IgD-negative memory B cell (primary cell): ENCODE results near the gene ZNF710. TPM values are rescaled to one million over a fixed set of nuclear protein-coding genes. Genes with fewer than 3 reads are reported as not detected.

ENCODE experiments used
- H3K27ac Mint-ChIP-seq, 3 donors: one replicate each; pipeline ENCODE4 v1.8.0; 2020 to 2022; ENCODE audit warnings: mild to moderate bottlenecking in 3 of 3, mixed read lengths in 3 of 3, moderate library complexity in 1 of 3
- H3K27me3 Mint-ChIP-seq: one replicate; pipeline ENCODE4 v1.8.0; 2021; ENCODE audit warnings: mixed read lengths
- H3K36me3 Mint-ChIP-seq: one replicate; pipeline ENCODE4 v1.8.0; 2020; ENCODE audit warnings: mild to moderate bottlenecking, mixed read lengths
- H3K4me1 Mint-ChIP-seq, 3 donors: one replicate each; pipeline ENCODE4 v1.8.0; 2020 to 2022; ENCODE audit warnings: mixed read lengths in 3 of 3, mild to moderate bottlenecking in 1 of 3
- H3K4me3 Mint-ChIP-seq, 4 donors: one replicate each; pipeline ENCODE4 v1.8.0; 2020 to 2022; ENCODE audit warnings: mild to moderate bottlenecking in 4 of 4, mixed read lengths in 4 of 4, moderate library complexity in 3 of 4
- H3K9me3 Mint-ChIP-seq, 3 donors: one replicate each; pipeline ENCODE4 v1.8.0; 2020 to 2021; ENCODE audit warnings: mixed read lengths in 3 of 3, mild to moderate bottlenecking in 1 of 3
- polyA plus RNA-seq: library from polyadenylated mRNA; unstranded; fragments of 300-500 nt; fragmentation: Illumina TruSeq; gene quantifications from one replicate; pipeline ENCODE4 v1.2.3, GENCODE V29; 2021

The ZNF710 gene
- polyA plus RNA-seq, 1 donor from 2014 or later, result 3.6 TPM

GRCh38 chr15:89980896-89981295 lies 20.2 kb upstream of the ZNF710 start:
- Mint-ChIP-seq H3K4me1 (peaks cover 1 to 5% (median 1%) of the 10 kb centered on the region in 3 donors), H3K9me3 (peaks cover 2 to 10% (median 4%) of the 10 kb centered on the region in 3 donors), H3K4me3 (no peak overlapping the region), H3K27ac (peak overlapping the region in 1 of 3 donors; percentile 24), H3K36me3 (peaks cover 7% of the 10 kb centered on the region), H3K27me3 (no peaks in the 10 kb centered on the region)

GRCh38 chr15:89982315-89983055 lies 18.6 kb upstream of the ZNF710 start:
- no peak overlapping the region for H3K4me3 Mint-ChIP-seq
- peak overlapping the region in 2 of 3 donors; percentile 10 to 59 for H3K27ac Mint-ChIP-seq
- peaks cover 2 to 10% (median 4%) of the 10 kb centered on the region in 3 donors for H3K9me3 Mint-ChIP-seq
- no peaks in the 10 kb centered on the region for H3K27me3 Mint-ChIP-seq
- no peaks in the 10 kb centered on the region for H3K4me1 Mint-ChIP-seq
- peaks cover 6% of the 10 kb centered on the region for H3K36me3 Mint-ChIP-seq

GRCh38 chr15:89984001-89984400 lies 17.1 kb upstream of the ZNF710 start:
- Mint-ChIP-seq H3K36me3 (peaks cover 6% of the 10 kb centered on the region), H3K27ac (no peak overlapping the region), H3K9me3 (peaks cover 2 to 10% (median 4%) of the 10 kb centered on the region in 3 donors), H3K4me1 (no peaks in the 10 kb centered on the region), H3K27me3 (no peaks in the 10 kb centered on the region), H3K4me3 (no peak overlapping the region)

- Mint-ChIP-seq H3K36me3 (peaks cover 6% of the 10 kb centered on the region), H3K4me3 (no peak overlapping the region), H3K4me1 (no peaks in the 10 kb centered on the region), H3K27ac (no peak overlapping the region), H3K27me3 (no peaks in the 10 kb centered on the region), H3K9me3 (peaks cover 2 to 10% (median 4%) of the 10 kb centered on the region in 3 donors)
Measured at GRCh38 chr15:89984421-89985010, 16.6 kb upstream of the ZNF710 start.

DNA sequence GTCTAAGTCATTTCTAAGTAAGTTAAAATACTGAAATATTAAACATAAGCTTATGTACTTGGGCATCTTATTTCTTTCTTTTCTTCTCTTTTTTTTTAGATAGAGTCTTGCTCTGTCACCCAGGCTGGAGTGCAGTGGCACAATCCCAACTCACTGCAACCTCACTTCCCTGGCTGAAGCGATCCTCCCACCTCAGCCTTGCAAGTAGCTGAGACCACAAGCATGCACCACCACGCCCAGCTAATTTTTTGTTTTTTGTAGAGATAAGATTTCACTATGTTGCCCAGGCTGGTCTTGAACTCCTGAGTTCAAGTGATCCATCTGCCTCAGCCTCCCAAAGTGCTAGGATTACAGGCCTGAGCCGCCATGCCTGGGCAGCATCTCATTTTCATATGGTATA lies 16.0 kb upstream of the ZNF710 start:
- Mint-ChIP-seq H3K27ac (peak overlapping the region in 1 of 3 donors; percentile 23), H3K36me3 (peaks cover 6% of the 10 kb centered on the region), H3K4me1 (no peaks in the 10 kb centered on the region), H3K9me3 (peaks cover 2 to 10% (median 4%) of the 10 kb centered on the region in 3 donors), H3K4me3 (no peak overlapping the region), H3K27me3 (no peaks in the 10 kb centered on the region)

- peaks cover 0 to 7% (median 3%) of the 10 kb centered on the region in 3 donors for H3K4me1 Mint-ChIP-seq
- H3K27ac Mint-ChIP-seq, result no peak overlapping the region
- H3K36me3 Mint-ChIP-seq, result no peaks in the 10 kb centered on the region
- no peaks in the 10 kb centered on the region for H3K27me3 Mint-ChIP-seq
- no peaks in the 10 kb centered on the region for H3K9me3 Mint-ChIP-seq
- H3K4me3 Mint-ChIP-seq, result no peak overlapping the region
Measured at GRCh38 chr15:89991312-89991711, 9.8 kb upstream of the ZNF710 start.

- no peaks in the 10 kb centered on the region for H3K27me3 Mint-ChIP-seq
- H3K9me3 Mint-ChIP-seq, result no peaks in the 10 kb centered on the region
- peaks cover 0 to 7% (median 3%) of the 10 kb centered on the region in 3 donors for H3K4me1 Mint-ChIP-seq
- H3K36me3 Mint-ChIP-seq, result no peaks in the 10 kb centered on the region
- H3K4me3 Mint-ChIP-seq, result no peak overlapping the region
- H3K27ac Mint-ChIP-seq, result no peak overlapping the region
Measured at GRCh38 chr15:89993349-89993748, 7.8 kb upstream of the ZNF710 start.

- Mint-ChIP-seq H3K9me3 (no peaks in the 10 kb centered on the region), H3K27me3 (no peaks in the 10 kb centered on the region), H3K36me3 (peaks cover 5% of the 10 kb centered on the region), H3K4me1 (peaks cover 0 to 7% (median 7%) of the 10 kb centered on the region in 3 donors), H3K4me3 (peak overlapping the region in 1 of 4 donors; percentile 76), H3K27ac (no peak overlapping the region)
Measured at GRCh38 chr15:89997079-89997478, 4.0 kb upstream of the ZNF710 start.

GRCh38 chr15:89998141-89998661 lies 2.9 kb upstream of the ZNF710 start:
- H3K27me3 Mint-ChIP-seq, result no peaks in the 10 kb centered on the region
- peak overlapping the region in 1 of 3 donors; percentile 67 for H3K27ac Mint-ChIP-seq
- peaks cover 6 to 11% (median 9%) of the 10 kb centered on the region in 3 donors for H3K4me1 Mint-ChIP-seq
- H3K36me3 Mint-ChIP-seq, result peaks cover 5% of the 10 kb centered on the region
- H3K4me3 Mint-ChIP-seq, result peak overlapping the region in 1 of 4 donors; percentile 76
- no peaks in the 10 kb centered on the region for H3K9me3 Mint-ChIP-seq

DNA sequence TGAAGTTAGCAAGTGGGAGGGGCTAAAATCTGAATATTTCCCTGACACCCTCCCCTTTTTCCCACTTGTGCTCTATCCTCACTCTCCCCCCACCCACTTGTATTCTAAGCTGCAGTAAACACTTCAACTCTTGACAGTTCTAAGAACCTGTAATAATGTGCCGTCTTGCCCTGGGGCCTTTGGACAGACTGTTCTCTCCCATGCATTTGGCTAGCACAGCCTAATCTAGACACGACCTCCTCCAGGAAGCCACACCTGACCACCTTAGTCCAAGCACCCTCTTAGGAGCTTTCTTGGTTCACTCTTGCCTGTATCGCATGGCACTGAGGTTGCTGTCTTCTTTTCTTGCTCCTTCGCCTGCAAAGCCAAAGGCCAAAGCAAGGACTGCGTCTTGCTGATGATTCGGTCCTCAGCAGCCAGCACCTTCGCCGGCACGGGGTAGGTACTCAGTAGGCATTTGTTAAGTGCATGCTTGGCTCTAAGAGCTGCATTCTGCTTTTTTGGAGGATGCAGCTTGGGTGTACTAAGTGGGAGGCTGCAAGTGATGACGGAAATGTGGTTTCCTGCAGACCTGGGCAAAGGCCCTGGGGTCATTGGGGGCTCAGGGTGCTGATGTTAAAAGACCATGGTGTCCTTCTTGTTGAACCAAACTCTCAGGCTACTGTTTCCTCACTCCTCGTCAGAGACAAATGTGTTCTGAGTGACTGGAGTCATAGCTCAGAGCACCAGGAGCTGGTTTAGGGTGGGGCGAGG lies 2.0 kb upstream of the ZNF710 start:
- H3K27ac Mint-ChIP-seq, result peak overlapping the region in 1 of 3 donors; percentile 22
- no peaks in the 10 kb centered on the region for H3K27me3 Mint-ChIP-seq
- H3K4me3 Mint-ChIP-seq, result peak overlapping the region in 2 of 4 donors; percentile 21 to 76
- H3K36me3 Mint-ChIP-seq, result peaks cover 5% of the 10 kb centered on the region
- H3K4me1 Mint-ChIP-seq, result peaks cover 12 to 14% (median 13%) of the 10 kb centered on the region in 3 donors
- H3K9me3 Mint-ChIP-seq, result no peaks in the 10 kb centered on the region

- H3K27ac Mint-ChIP-seq, result no peak overlapping the region
- H3K27me3 Mint-ChIP-seq, result no peaks in the 10 kb centered on the region
- H3K4me3 Mint-ChIP-seq, result peak overlapping the region in 3 of 4 donors; percentile 22 to 76 (median 28)
- no peaks in the 10 kb centered on the region for H3K9me3 Mint-ChIP-seq
- H3K36me3 Mint-ChIP-seq, result peaks cover 5% of the 10 kb centered on the region
- H3K4me1 Mint-ChIP-seq, result peaks cover 13 to 16% (median 14%) of the 10 kb centered on the region in 3 donors
Measured at GRCh38 chr15:89999676-90000185, 1.4 kb upstream of the ZNF710 start.

GRCh38 chr15:90000186-90001001 lies 730 bp upstream of the ZNF710 start:
- Mint-ChIP-seq H3K36me3 (peaks cover 5% of the 10 kb centered on the region), H3K27ac (peak overlapping the region; percentile 71 to 95 (median 91)), H3K4me1 (peaks cover 17 to 21% (median 18%) of the 10 kb centered on the region in 3 donors), H3K9me3 (no peaks in the 10 kb centered on the region), H3K4me3 (peak overlapping the region; percentile 85 to 99 (median 96)), H3K27me3 (no peaks in the 10 kb centered on the region)

DNA sequence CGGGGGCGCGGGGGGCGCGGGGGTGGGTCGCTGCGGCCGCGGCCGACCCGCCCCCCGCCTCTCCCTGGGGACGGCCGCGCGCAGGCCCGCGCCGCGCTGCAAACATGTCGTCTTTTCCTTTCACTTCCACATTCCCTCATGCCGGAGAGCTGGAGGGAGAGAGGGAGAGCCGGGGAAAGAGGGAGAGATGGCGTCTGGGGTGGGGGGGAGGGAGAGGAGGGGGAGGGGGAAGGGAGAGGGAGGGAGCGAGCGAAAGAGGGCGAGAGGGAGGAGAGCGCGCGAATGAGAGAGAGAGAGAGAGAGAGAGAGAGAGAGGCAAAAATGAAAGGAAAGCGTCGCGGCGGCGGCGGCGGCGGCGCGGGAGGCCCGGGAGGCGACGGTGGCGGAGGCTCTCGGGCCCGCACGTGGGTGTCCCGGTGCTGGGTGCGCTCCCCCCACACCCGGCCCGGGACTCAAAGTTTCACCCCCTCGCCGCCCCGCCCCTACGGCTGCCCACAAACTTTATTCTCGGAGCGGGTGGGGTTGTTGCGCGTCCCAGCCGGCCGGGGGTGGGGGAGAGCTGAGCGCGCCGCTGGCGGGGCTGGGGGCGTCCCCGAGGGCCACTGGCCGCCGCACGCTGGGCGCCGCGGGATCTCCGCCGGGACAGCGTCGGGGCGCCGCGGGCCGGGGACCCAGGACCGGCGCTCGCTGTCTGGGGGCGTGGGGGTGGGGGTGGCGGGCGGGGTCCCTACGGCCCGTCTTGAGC lies 731 bp downstream of the ZNF710 start:
- H3K4me1 Mint-ChIP-seq, result peaks cover 19 to 27% (median 25%) of the 10 kb centered on the region in 3 donors

More for the DNA sequence above, 731 bp downstream of the ZNF710 start:
- H3K27ac Mint-ChIP-seq, result peak overlapping the region in 2 of 3 donors; percentile 80 to 91
- no peaks in the 10 kb centered on the region for H3K9me3 Mint-ChIP-seq
- peaks cover 5% of the 10 kb centered on the region for H3K36me3 Mint-ChIP-seq
- no peaks in the 10 kb centered on the region for H3K27me3 Mint-ChIP-seq
- peak overlapping the region; percentile 83 to 94 (median 88) for H3K4me3 Mint-ChIP-seq
